ENCODE data around the gene EGFLAM.

EGFLAM gene

GRCh38 chr5:38424148-38425060 is 166.0 kb downstream of the EGFLAM start:
- no peak for DNase-seq

GRCh38 chr5:38426490-38426889 is 168.1 kb downstream of the EGFLAM start:
- DNase-seq, result no peak

GRCh38 chr5:38426986-38427950 is 168.9 kb downstream of the EGFLAM start:
- no peak for DNase-seq

DNA sequence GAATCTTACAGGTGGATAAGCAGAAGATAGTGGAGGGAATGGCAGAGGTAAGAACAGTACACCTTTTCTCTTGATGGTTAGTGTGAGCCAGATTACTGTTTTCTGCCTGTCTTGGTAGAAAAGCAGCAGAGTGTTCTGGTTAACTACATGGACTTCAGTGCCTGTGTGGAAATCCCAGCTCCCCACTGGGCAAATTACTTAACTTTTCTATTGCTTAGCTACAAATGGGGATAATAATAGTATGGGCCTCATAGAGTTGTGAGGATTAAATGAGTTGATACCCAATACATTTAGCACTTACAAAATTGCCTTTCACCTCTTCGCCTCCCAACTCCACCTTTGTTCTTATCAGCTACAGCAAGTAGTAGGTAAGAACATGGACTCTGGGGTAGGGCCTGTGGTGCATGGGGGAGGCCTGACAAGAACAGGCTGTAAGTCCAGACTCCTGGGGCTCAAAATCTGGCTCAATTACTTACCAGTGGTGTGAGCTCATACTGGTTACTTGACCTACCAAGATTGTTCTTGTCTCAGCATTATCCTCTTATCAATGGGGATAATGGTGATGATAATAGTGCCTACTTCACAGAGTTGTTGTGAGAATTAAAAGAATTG is 173.0 kb downstream of the EGFLAM start:
- DNase-seq, result no peak

DNA sequence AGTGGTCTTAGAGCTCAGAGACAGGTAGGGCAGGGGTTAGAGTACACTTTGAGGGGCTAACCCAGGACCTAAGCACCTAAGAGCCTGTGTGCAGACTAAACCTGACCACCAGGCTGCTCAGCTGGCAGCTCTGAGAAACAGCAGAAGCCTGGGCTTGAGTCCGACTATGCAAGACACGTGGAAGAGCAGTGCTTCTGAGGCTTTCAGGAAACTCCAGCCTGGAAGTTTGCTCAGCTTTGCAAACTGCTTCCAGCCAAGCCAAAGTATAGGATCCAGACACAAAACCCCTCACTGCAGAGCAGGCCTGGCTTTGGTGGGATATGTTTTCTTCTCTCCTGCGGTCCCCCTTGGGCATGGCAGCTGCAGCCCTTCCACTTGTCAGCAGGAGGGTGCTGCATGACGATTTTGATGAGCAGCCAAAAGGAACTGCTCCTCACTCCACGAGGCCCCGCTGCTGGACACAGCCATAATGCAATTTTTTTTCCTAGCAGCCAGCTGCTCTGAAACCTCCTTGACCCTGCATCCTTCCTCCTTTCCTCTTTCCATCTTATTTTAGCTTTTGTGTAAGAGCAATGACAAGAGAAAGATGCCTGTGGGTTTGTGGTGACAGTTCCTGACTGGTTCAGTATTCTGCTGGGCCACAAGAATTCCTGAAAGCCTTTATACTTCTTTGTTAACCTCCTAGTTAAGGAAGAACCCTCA is 175.0 kb downstream of the EGFLAM start:
- DNase-seq, result no peak

DNA sequence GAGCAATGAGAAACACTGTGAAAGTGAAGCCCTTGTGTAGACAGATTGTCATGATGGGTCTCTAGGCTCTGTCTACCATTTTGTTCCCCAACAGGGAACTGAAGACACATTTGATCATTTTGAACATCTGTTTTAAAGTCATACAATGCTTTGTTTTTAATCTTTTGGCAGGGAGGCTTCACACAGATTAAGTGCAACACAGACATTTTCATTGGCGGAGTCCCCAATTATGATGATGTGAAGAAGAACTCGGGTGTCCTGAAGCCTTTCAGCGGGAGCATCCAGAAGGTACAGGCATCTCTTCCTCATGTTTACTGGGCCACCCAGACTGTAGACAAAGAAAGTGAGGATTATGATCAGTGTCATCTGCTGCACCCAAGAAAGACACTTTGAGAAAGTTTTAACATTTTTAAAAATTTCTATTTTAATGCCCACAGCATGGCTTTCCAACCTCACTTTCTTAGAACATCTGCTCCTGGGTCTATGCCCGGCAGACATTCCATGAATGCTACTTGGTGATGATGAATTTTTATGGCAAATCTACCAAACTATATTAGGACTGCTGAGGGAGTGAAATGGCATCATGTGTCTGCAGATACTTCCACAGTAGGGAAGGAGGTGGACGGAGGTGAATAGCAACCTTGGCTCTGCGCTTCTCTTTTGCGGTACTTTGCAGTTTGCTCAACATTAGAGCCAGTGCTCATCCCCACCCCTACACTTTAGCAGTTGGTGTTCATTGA is 176.8 kb downstream of the EGFLAM start:
- no peak for DNase-seq

GRCh38 chr5:38438757-38439156 is 180.4 kb downstream of the EGFLAM start:
- no peak for DNase-seq

DNA sequence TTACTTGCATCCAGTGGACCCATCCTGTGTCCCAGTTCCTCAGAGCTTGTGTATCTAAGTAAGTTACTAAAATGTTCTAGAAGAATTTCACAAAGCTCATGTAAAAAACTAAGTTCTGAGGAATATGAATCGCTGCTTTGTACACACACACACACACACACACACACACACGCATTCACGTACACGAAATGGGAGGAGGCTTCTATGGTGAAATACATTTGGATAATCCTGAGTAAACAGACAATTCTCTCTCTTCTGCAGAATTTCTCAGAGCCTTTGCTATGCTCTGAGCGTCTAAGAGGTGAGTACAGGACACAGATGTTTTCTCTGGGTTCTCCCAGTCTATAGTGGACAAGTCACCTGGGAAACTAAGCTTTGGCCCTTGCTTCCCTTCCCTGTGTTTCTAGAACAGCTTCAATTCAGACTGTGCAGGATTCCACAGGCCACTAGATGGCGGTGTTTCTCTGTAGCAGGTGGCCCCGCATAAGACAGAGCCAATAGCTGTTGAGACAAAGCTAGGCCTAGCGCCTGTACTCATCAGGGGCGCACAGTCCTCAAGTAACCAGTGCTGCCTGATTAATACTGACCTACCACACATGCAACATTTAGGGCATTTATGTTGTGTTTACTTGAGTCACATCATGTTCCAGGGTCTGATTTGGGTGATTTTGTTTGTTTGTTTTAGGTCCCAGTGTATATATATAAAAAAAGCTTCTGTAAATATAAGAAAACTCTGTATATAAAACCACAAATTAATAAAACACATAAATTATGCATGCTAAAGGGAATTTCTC is 183.3 kb downstream of the EGFLAM start:
- DNase-seq, result peak; percentile 54

DNA sequence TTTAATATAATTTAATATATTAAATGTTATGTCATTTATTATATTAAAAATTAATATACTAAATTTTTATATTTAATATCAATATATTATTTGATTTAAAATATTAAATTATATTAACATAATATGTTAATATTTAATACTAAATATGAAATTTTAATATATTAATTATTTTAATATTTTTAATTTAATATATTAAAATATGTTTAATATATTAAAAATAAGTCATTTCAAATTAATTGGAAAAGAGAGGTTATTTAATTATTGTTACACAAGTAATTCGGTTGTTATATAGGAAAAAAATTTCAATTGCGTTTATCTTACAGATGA is 183.9 kb downstream of the EGFLAM start:
- no peak for DNase-seq

DNA sequence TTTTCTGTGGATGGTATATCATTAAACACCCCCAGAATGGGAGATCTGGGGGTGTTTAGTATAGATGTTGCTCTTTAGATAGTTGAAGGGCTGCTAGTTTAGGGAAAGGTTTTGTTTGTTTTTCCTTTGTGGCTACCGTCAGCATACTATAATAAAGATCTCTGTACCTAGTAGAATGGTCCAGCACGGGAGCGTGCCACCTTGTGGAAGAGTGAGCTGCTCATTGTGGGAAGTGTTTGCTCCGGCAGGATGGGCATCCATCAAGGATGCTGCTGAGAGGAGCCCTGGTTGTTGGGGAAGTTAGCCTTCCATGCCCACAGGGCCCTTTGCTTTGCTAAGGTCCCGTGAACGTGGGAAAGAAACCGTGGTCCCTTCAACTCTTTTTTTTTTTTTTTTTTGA is 185.0 kb downstream of the EGFLAM start:
- no peak for DNase-seq

GRCh38 chr5:38445374-38446028 is 187.1 kb downstream of the EGFLAM start:
- DNase-seq, result no peak

GRCh38 chr5:38446029-38446522 is 187.7 kb downstream of the EGFLAM start:
- DNase-seq, result no peak

GRCh38 chr5:38447056-38447455 is 188.7 kb downstream of the EGFLAM start:
- no peak for DNase-seq

GRCh38 chr5:38447786-38448185 is 189.4 kb downstream of the EGFLAM start:
- no peak for DNase-seq

GRCh38 chr5:38448568-38449350 is 190.4 kb downstream of the EGFLAM start:
- DNase-seq, result no peak

DNA sequence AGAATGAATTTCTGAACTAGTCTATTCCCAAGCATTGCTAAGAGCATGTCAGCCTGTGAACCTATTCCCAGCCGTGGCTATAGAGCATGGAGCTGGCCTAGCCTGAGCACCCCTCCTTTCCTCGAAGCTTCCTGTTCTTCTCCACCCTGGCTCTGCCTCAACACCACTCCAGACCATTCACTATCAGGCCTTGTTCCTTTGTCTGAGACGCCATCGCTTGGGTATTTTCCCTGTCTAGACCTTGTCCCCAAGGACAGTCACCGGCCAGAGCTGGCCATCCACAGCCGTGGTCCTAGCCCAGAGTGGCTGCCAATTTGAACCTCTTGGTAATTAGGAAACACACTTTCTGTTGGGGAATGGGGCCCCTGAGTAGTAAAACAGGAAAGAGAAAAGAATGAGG is 192.3 kb downstream of the EGFLAM start:
- DNase-seq, result no peak

DNA sequence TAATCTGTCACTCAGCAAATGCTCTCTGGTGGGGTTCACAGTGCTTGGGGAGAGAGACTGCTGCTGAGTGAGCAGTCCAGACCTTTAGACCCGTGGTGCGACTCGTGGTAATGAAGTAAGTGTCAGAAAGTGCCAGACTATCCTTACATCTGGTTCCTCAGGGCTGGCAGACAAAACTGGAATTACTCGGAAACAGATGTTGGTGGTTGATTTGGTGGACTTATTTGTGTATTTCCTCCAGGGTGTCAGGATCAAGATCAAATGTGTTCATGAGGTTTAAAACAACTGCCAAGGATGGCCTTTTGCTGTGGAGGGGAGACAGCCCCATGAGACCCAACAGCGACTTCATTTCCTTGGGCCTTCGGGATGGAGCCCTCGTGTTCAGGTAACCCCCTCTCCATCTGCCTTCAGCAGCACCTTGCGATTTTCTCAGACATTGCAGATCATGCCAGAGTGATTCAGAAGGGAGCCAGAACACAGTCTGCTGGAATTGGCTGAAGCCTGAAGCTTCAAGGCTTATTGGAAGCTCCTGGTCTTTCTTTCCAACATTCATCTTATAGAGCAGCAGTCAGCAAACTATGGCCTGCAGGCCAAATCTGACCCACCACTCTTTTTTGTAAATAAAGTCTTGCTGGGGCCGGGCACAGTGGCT is 192.8 kb downstream of the EGFLAM start:
- no peak for DNase-seq

- no peak for DNase-seq
Observed at GRCh38 chr5:38452201-38452600, 193.8 kb downstream of the EGFLAM start.

- peak; percentile 83 for DNase-seq
Observed at GRCh38 chr5:38453506-38453905, 195.1 kb downstream of the EGFLAM start.

Measured in GF-D8 (cell line).